ENCODE data around the gene XPR1. TPM values are rescaled to one million over a fixed set of nuclear protein-coding genes. Genes with fewer than 3 reads are reported as not detected.
"Not testable (repeated sequence)": the region's sequence is repeated elsewhere in the genome, so short reads cannot be mapped to it uniquely, and the experiment has no call there.

XPR1 gene
- polyA plus RNA-seq, 2 donors, result 2.4 to 3.9 TPM

DNA sequence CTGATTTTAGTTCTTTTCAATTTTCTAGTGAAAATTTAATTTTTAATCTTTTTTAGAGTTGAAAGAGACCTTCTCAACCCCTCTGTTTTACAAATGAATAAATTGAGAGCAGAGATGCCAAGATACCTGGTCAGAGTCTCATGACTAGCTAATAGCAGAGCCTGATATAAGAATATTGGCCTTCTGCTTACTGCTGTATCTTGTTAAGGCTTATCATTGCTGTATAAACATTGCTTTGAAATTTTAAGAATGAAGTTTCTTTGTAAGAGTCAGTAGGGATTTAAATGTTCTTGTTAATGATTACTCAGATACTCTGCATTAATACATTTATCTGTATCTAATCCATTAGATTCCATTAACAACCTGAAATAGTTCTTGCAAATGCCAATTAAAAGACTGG, 9.8 kb downstream of the XPR1 start:
- H3K9me3 ChIP-seq (ENCODE audit: control insufficient read depth in 2 of 2, insufficient read depth in 1 of 2, low read depth in 1 of 2, low read length in 1 of 2), result no peaks in the 10 kb centered on the region
- no peak overlapping the region for H3K27ac ChIP-seq (ENCODE audit: low read depth in 2 of 2, low read length in 1 of 2)
- no peaks in the 10 kb centered on the region for H3K4me1 ChIP-seq (ENCODE audit: control insufficient read depth in 2 of 2, insufficient read depth in 2 of 2, low read length in 1 of 2)
- no peaks in the 10 kb centered on the region for H3K27me3 ChIP-seq (ENCODE audit: control insufficient read depth in 1 of 2, insufficient read depth in 2 of 2, low read length in 2 of 2)
- no peaks in the 10 kb centered on the region for H3K36me3 ChIP-seq (ENCODE audit: control insufficient read depth in 2 of 2, insufficient read depth in 2 of 2, low read length in 1 of 2)
- no peak overlapping the region for H3K4me3 ChIP-seq (ENCODE audit: low read depth in 1 of 2, low read length in 2 of 2)

DNA sequence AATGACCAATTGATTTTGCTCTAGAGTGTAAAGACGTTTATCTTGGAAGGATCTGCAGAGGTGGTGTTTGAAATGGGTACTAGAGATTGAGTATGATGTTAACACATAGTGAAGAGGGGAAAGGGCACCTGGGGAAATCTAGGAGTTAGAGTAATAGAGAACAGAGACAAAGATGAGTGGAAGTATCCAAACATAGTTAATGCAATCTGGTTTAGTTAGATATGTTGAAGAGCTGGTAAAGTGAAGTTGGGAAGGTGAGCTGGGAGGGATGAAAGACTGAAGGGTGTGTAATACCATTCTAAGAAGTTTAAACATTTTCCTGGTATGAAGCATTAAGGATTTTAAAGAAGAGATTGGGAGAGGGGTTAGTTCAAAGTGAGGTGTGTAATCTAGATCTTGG, 11.0 kb downstream of the XPR1 start:
- 90 to 95% methylated on average over 1 of the region's 1 CpG for WGBS, 2 donors
- Histone ChIP-seq H3K4me1 (ENCODE audit: control insufficient read depth in 2 of 2, insufficient read depth in 2 of 2, low read length in 1 of 2) (no peaks in the 10 kb centered on the region), H3K4me3 (ENCODE audit: low read depth in 1 of 2, low read length in 2 of 2) (no peak overlapping the region), H3K27ac (ENCODE audit: low read depth in 2 of 2, low read length in 1 of 2) (no peak overlapping the region), H3K27me3 (ENCODE audit: control insufficient read depth in 1 of 2, insufficient read depth in 2 of 2, low read length in 2 of 2) (no peaks in the 10 kb centered on the region), H3K9me3 (ENCODE audit: control insufficient read depth in 2 of 2, insufficient read depth in 1 of 2, low read depth in 1 of 2, low read length in 1 of 2) (no peaks in the 10 kb centered on the region), H3K36me3 (ENCODE audit: control insufficient read depth in 2 of 2, insufficient read depth in 2 of 2, low read length in 1 of 2) (no peaks in the 10 kb centered on the region)

DNA sequence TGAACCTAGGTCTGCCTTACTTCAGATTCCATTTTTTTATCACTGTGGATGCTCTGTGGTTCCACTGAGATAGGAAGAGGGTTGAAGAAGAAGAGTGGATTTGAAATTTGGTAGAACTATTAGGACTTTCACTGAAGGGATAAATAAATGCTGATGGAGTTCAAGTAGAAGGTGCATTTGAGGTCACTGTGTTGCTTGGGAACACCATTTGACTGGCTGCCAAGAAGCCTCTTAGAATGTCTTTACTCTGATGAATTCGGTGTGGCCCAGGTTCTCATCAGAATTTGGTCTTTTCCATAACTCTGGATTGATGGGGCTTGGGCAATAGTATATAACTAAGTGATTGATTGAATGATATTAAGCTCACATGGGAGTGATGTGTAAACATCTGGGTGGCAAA, 11.9 kb downstream of the XPR1 start:
- Histone ChIP-seq H3K36me3 (ENCODE audit: control insufficient read depth in 2 of 2, insufficient read depth in 2 of 2, low read length in 1 of 2) (no peaks in the 10 kb centered on the region), H3K9me3 (ENCODE audit: control insufficient read depth in 2 of 2, insufficient read depth in 1 of 2, low read depth in 1 of 2, low read length in 1 of 2) (no peaks in the 10 kb centered on the region), H3K4me1 (ENCODE audit: control insufficient read depth in 2 of 2, insufficient read depth in 2 of 2, low read length in 1 of 2) (no peaks in the 10 kb centered on the region), H3K27ac (ENCODE audit: low read depth in 2 of 2, low read length in 1 of 2) (no peak overlapping the region), H3K27me3 (ENCODE audit: control insufficient read depth in 1 of 2, insufficient read depth in 2 of 2, low read length in 2 of 2) (no peaks in the 10 kb centered on the region), H3K4me3 (ENCODE audit: low read depth in 1 of 2, low read length in 2 of 2) (no peak overlapping the region)
- WGBS, 2 donors, result 38 to 41% methylated on average over 1 of the region's 1 CpG

DNA sequence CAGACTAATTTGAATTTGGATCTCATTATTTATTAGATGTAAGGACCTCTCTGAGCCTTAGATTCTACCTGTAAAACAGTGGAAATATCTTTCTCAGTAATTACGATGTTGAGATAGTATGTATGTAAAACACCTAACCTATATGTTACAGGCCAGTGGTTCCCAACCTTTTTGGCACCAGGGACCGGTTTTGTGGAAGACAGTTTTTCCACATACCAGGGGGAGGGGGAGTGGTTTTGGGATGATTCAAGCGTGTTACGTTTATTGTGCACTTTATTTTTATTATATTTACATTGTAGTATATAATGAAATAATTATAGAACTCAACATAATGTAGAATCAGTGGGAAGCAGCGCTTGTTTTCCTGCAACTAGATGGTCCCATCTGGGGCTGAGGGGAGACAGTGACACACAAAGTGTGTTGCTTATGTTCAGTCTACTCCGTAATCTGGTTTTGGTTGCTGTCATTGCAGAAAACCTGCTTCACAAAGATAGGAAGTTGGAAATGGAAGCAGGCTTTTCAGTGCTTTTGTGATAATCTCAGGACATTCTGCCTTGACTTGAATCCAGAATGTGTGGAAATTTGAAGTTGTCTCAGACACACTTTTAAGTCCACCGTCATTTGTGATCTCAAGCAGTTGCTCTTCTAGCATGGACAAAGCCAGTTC, 12.8 kb downstream of the XPR1 start:
- Histone ChIP-seq H3K27me3 (ENCODE audit: control insufficient read depth in 1 of 2, insufficient read depth in 2 of 2, low read length in 2 of 2) (no peaks in the 10 kb centered on the region), H3K4me1 (ENCODE audit: control insufficient read depth in 2 of 2, insufficient read depth in 2 of 2, low read length in 1 of 2) (no peaks in the 10 kb centered on the region), H3K27ac (ENCODE audit: low read depth in 2 of 2, low read length in 1 of 2) (no peak overlapping the region), H3K9me3 (ENCODE audit: control insufficient read depth in 2 of 2, insufficient read depth in 1 of 2, low read depth in 1 of 2, low read length in 1 of 2) (no peaks in the 10 kb centered on the region), H3K36me3 (ENCODE audit: control insufficient read depth in 2 of 2, insufficient read depth in 2 of 2, low read length in 1 of 2) (no peaks in the 10 kb centered on the region), H3K4me3 (ENCODE audit: low read depth in 1 of 2, low read length in 2 of 2) (no peak overlapping the region)
- 81 to 92% methylated on average over 7 of the region's 7 CpGs for WGBS, 2 donors

DNA sequence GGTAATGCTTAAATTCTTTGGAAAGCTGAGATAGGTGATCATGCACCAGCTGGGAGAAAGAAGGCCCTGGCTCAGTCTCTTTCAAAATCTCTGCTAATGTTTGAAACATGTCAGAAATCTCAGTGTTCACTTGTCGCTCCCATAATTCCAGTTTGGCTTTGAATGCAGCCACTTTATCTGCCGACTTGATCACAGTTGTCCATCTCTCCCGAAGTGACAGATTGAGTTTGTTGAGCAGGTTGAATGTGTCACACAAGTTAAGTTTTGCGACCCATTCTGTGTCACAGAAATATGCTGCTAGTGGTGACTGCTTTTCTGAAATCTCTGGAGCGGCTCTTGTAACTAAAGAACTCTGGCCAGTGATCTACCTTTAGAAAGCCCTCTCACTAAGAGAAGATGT, 13.4 kb downstream of the XPR1 start:
- H3K36me3 ChIP-seq (ENCODE audit: control insufficient read depth in 2 of 2, insufficient read depth in 2 of 2, low read length in 1 of 2); H3K9me3 ChIP-seq (ENCODE audit: control insufficient read depth in 2 of 2, insufficient read depth in 1 of 2, low read depth in 1 of 2, low read length in 1 of 2); H3K4me3 ChIP-seq (ENCODE audit: low read depth in 1 of 2, low read length in 2 of 2); H3K27ac ChIP-seq (ENCODE audit: low read depth in 2 of 2, low read length in 1 of 2); H3K4me1 ChIP-seq (ENCODE audit: control insufficient read depth in 2 of 2, insufficient read depth in 2 of 2, low read length in 1 of 2); H3K27me3 ChIP-seq (ENCODE audit: control insufficient read depth in 1 of 2, insufficient read depth in 2 of 2, low read length in 2 of 2): not testable (repeated sequence)
- WGBS, 2 donors, result 90 to 93% methylated on average over 5 of the region's 5 CpGs

DNA sequence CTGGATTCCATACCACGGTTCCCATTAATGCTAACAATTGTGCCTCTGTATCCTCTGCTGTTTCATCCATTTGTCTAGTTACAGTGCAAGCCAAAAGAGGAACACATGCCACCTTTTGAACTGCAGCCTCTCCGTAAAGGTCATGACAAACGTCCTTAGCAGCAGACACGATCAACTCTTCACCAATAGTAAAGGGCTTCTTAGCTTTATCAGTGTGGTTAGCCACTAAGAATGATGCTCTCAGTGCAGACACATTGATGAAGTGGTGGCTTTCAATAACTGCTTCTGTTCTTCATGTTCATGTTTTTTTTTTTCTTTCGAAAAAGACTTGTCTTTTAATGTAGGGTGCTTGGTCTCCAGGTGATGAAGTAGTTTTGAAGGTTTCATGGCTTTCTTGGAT, 14.3 kb downstream of the XPR1 start:
- H3K4me1 ChIP-seq (ENCODE audit: control insufficient read depth in 2 of 2, insufficient read depth in 2 of 2, low read length in 1 of 2), result no peaks in the 10 kb centered on the region
- no peak overlapping the region for H3K27ac ChIP-seq (ENCODE audit: low read depth in 2 of 2, low read length in 1 of 2)
- no peak overlapping the region for H3K4me3 ChIP-seq (ENCODE audit: low read depth in 1 of 2, low read length in 2 of 2)
- no peaks in the 10 kb centered on the region for H3K36me3 ChIP-seq (ENCODE audit: control insufficient read depth in 2 of 2, insufficient read depth in 2 of 2, low read length in 1 of 2)
- H3K9me3 ChIP-seq (ENCODE audit: control insufficient read depth in 2 of 2, insufficient read depth in 1 of 2, low read depth in 1 of 2, low read length in 1 of 2), result no peaks in the 10 kb centered on the region
- WGBS, 2 donors, result 76 to 86% methylated on average over 5 of the region's 5 CpGs
- no peaks in the 10 kb centered on the region for H3K27me3 ChIP-seq (ENCODE audit: control insufficient read depth in 1 of 2, insufficient read depth in 2 of 2, low read length in 2 of 2)

DNA sequence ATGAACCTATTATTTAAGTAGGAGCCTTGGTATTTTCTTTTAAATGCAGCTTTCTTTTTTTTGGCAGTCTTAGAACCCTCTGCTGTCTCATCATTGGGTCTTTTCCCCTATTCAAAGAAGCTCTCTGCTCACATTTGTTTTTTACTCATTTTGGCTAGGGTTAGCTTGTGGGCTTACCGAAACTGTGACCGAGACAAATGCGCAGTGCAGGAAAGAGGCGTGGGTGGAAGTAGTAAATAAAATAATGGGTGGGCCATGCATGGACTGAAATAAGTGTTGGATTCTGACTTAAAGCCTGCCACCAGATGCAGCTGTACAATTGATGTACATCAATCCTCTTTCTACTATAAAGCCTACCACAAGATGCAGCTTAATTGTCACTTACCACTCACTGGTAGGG, 14.7 kb downstream of the XPR1 start:
- Histone ChIP-seq H3K27ac (ENCODE audit: low read depth in 2 of 2, low read length in 1 of 2) (no peak overlapping the region), H3K4me1 (ENCODE audit: control insufficient read depth in 2 of 2, insufficient read depth in 2 of 2, low read length in 1 of 2) (no peaks in the 10 kb centered on the region), H3K4me3 (ENCODE audit: low read depth in 1 of 2, low read length in 2 of 2) (no peak overlapping the region), H3K9me3 (ENCODE audit: control insufficient read depth in 2 of 2, insufficient read depth in 1 of 2, low read depth in 1 of 2, low read length in 1 of 2) (no peaks in the 10 kb centered on the region), H3K27me3 (ENCODE audit: control insufficient read depth in 1 of 2, insufficient read depth in 2 of 2, low read length in 2 of 2) (no peaks in the 10 kb centered on the region), H3K36me3 (ENCODE audit: control insufficient read depth in 2 of 2, insufficient read depth in 2 of 2, low read length in 1 of 2) (no peaks in the 10 kb centered on the region)
- WGBS, 2 donors, result 80 to 84% methylated on average over 4 of the region's 4 CpGs

DNA sequence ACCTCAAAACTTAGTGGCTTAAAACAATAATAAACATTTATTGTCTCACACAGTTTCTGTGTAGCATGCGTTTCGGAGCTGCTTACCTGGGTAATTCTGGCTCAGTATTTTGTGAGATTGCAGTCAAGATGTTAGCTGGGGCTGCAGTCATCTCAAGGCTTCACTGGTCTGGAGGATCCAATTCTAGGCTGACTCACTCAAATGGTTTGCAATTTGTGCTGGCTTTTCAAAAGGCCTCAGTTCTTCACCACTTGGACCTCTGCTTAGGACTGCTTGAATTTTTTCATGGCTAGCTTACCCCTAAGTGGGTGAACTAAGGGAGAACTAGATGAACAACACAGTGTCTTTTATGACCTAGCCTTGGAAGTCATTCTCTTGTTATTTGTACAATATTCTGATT, 21.0 kb downstream of the XPR1 start:
- H3K27me3 ChIP-seq (ENCODE audit: control insufficient read depth in 1 of 2, insufficient read depth in 2 of 2, low read length in 2 of 2), result no peaks in the 10 kb centered on the region
- WGBS, 2 donors, result 96 to 99% methylated on average over 2 of the region's 2 CpGs
- H3K27ac ChIP-seq (ENCODE audit: low read depth in 2 of 2, low read length in 1 of 2), result no peak overlapping the region
- H3K9me3 ChIP-seq (ENCODE audit: control insufficient read depth in 2 of 2, insufficient read depth in 1 of 2, low read depth in 1 of 2, low read length in 1 of 2), result no peaks in the 10 kb centered on the region
- H3K4me3 ChIP-seq (ENCODE audit: low read depth in 1 of 2, low read length in 2 of 2), result no peak overlapping the region
- no peaks in the 10 kb centered on the region for H3K4me1 ChIP-seq (ENCODE audit: control insufficient read depth in 2 of 2, insufficient read depth in 2 of 2, low read length in 1 of 2)
- no peaks in the 10 kb centered on the region for H3K36me3 ChIP-seq (ENCODE audit: control insufficient read depth in 2 of 2, insufficient read depth in 2 of 2, low read length in 1 of 2)

DNA sequence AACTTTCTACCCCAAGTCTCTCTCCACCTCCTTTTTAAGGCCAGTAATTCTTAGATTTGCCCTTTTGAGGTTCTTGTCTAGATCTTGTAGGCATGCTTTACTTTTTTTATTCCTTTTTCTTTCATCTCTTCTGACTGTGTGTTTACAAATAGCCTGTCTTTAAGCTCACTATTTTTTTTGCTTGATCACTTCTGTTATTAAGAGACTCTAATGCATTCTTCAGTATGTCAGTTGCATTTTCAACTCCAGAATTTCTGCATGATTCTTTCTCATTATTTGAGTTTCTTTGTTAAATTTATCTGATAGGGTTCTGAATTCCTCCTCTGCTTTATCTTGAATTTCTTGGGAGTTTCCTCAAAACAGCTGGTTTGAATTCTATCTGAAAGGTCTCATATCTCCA, 30.9 kb downstream of the XPR1 start:
- Histone ChIP-seq H3K36me3 (ENCODE audit: control insufficient read depth in 2 of 2, insufficient read depth in 2 of 2, low read length in 1 of 2) (no peaks in the 10 kb centered on the region), H3K4me3 (ENCODE audit: low read depth in 1 of 2, low read length in 2 of 2) (no peak overlapping the region), H3K9me3 (ENCODE audit: control insufficient read depth in 2 of 2, insufficient read depth in 1 of 2, low read depth in 1 of 2, low read length in 1 of 2) (peaks cover 0 to 2% of the 10 kb centered on the region in 2 donors), H3K27me3 (ENCODE audit: control insufficient read depth in 1 of 2, insufficient read depth in 2 of 2, low read length in 2 of 2) (no peaks in the 10 kb centered on the region), H3K4me1 (ENCODE audit: control insufficient read depth in 2 of 2, insufficient read depth in 2 of 2, low read length in 1 of 2) (no peaks in the 10 kb centered on the region), H3K27ac (ENCODE audit: low read depth in 2 of 2, low read length in 1 of 2) (no peak overlapping the region)

DNA sequence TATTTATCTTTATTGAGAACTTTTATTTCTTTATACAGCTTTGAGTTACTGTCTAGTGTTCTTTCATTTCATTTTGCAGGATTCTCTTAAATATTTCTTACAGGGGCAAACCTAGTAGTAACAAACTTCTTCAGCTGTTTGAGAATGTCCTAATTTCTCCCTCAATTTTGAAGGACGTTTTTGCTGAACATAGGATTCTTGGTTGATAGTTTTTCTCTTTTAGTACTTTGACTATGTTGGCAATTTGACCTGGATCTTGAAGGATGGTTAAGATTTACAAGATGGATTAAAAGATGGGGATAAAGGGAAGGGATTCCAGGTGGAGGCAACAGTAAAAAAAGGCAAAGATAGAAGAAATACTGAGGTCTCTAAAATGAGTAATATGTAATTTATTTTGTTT, 38.9 kb downstream of the XPR1 start:
- no peaks in the 10 kb centered on the region for H3K36me3 ChIP-seq (ENCODE audit: control insufficient read depth in 2 of 2, insufficient read depth in 2 of 2, low read length in 1 of 2)
- no peaks in the 10 kb centered on the region for H3K27me3 ChIP-seq (ENCODE audit: control insufficient read depth in 1 of 2, insufficient read depth in 2 of 2, low read length in 2 of 2)

More for the DNA sequence above, 38.9 kb downstream of the XPR1 start:
- H3K4me1 ChIP-seq (ENCODE audit: control insufficient read depth in 2 of 2, insufficient read depth in 2 of 2, low read length in 1 of 2), result no peaks in the 10 kb centered on the region
- WGBS, 2 donors, result 93 to 98% methylated on average over 1 of the region's 1 CpG
- H3K9me3 ChIP-seq (ENCODE audit: control insufficient read depth in 2 of 2, insufficient read depth in 1 of 2, low read depth in 1 of 2, low read length in 1 of 2), result no peaks in the 10 kb centered on the region
- H3K4me3 ChIP-seq (ENCODE audit: low read depth in 1 of 2, low read length in 2 of 2), result no peak overlapping the region
- H3K27ac ChIP-seq (ENCODE audit: low read depth in 2 of 2, low read length in 1 of 2), result no peak overlapping the region
